DOHH2 (cell line): ENCODE results near the gene ZNF236.

Experiments
- CTCF ChIP-seq: fragments of 200-600 bp; sonication (generic); IDR thresholded peaks from one replicate; pipeline ENCODE4 v1.5.1; 2014; ENCODE audit warnings: antibody characterized with exemption, mild to moderate bottlenecking, low read depth, low read length; ENCODE audit not compliant: poor library complexity, severe bottlenecking
- EZH2phosphoT487 ChIP-seq: fragments of 200-600 bp; sonication (generic); IDR thresholded peaks from 2 replicates; pipeline ENCODE4 v1.6.1; 2017; ENCODE audit warnings: borderline replicate concordance, mild to moderate bottlenecking, antibody characterized with exemption, low read length, moderate library complexity, mixed read lengths

DNA sequence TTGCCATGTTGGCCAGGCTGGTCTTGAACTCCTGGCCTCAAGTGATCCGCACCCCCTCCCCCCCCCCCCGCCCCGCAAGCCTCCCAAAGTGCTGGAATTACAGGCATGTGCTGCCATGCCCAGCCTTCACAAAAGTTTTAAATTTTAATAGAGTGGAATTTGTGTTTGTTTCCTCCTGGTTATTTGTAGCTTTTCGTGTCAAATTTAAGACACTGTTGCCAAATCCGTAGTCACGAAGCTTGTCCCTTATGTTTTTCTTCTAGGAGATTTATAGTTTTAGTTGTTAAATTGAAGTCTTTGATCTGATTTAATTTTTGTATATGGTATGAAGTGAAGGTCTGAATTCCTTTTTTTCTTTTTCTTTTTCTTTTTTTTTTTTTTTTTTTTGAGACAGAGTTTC, 14.7 kb downstream of the ZNF236 start:
- TF ChIP-seq CTCF, result no peak
- no peak for TF ChIP-seq EZH2phosphoT487
